GM12878 (cell line): ENCODE measurements around the gene PMS1. TPM values are rescaled to one million over a fixed set of nuclear protein-coding genes. Genes with fewer than 3 reads are reported as not detected.

Experiments
- CEBPB ChIP-seq, 2 experiments: fragments of 150-350 bp in 1 of 2; IDR thresholded peaks; 2 replicates each; pipeline ENCODE4 v1.6.1; 2012 to 2014; ENCODE audit warnings: low read depth in 2 of 2, low read length in 2 of 2, borderline replicate concordance in 1 of 2, inconsistent platforms in 1 of 2
- GATAD2B ChIP-seq: fragments of 450-650 bp; conservative IDR thresholded peaks from 2 replicates; pipeline ENCODE4 v1.6.1; 2017; ENCODE audit warnings: low read depth, mild to moderate bottlenecking, moderate library complexity
- MTA2 ChIP-seq: fragments of 450-650 bp; IDR thresholded peaks from 2 replicates; pipeline ENCODE4 v1.6.1; 2016; ENCODE audit warnings: low read depth, mild to moderate bottlenecking, moderate library complexity
- NFIC ChIP-seq: IDR thresholded peaks from 2 replicates; pipeline ENCODE4 v1.6.1; 2012; ENCODE audit warnings: low read depth, mild to moderate bottlenecking, inconsistent platforms, low read length, moderate library complexity
- NFYB ChIP-seq: IDR thresholded peaks from 2 replicates; pipeline ENCODE4 v1.6.1; 2011; ENCODE audit warnings: low read depth, mild to moderate bottlenecking, low read length, improper control_type of control experiment, moderate library complexity; ENCODE audit not compliant: insufficient read depth
- NR2C1 ChIP-seq: fragments of 450-650 bp; IDR thresholded peaks from 2 replicates; pipeline ENCODE4 v1.6.1; 2017; ENCODE audit warnings: antibody characterized with exemption, mild to moderate bottlenecking, moderate library complexity
- PAX8 ChIP-seq: fragments of 450-650 bp; IDR thresholded peaks from 2 replicates; pipeline ENCODE4 v1.6.1; 2017; ENCODE audit warnings: mild to moderate bottlenecking, moderate library complexity
- SMARCA5 ChIP-seq: fragments of 450-650 bp; IDR thresholded peaks from 2 replicates; pipeline ENCODE4 v1.6.1; 2017; ENCODE audit warnings: mild to moderate bottlenecking
- STAT1 ChIP-seq: fragments of 450-650 bp; conservative IDR thresholded peaks from 2 replicates; pipeline ENCODE4 v1.6.1; 2014; ENCODE audit warnings: antibody characterized with exemption, mild to moderate bottlenecking
- STAT3 ChIP-seq: IDR thresholded peaks from 2 replicates; pipeline ENCODE4 v1.6.1; 2011; ENCODE audit warnings: low read depth, low read length, improper control_type of control experiment
- polyA plus RNA-seq, 11 experiments: library from polyadenylated mRNA; depleted of rRNA in 4 of 11; unstranded in 6 of 11; stranded (reverse) in 5 of 11; fragments of >200 nt; fragmentation: Nextera tagmentation in 4 of 11; fragmentation: Illumina TruSeq in 1 of 11; extraction: Ambion mirVana in 4 of 11; extraction: Trizol in 1 of 11; gene quantifications; 1 replicate in 1 of 11; 2 replicates in 10 of 11; pipeline versions ENCODE4 v1.2.1 to v1.2.3, GENCODE V29; 2011 to 2016; ENCODE audit warnings: inconsistent platforms in 2 of 11, missing spikeins in 2 of 11, low read depth in 1 of 11
- total RNA-seq, 4 experiments: library from RNA; depleted of rRNA in 3 of 4; stranded (reverse); fragments of >200 nt in 3 of 4; fragmentation: Illumina TruSeq in 1 of 4; extraction: Trizol in 1 of 4; gene quantifications; 2 replicates each; pipeline versions ENCODE4 v1.2.1 to v1.2.3, GENCODE V29; 2013 to 2021
- TF ChIP-seq, protein P1 (sequence below): IDR thresholded peaks from 2 replicates; pipeline ENCODE4 v1.6.1; 2011; ENCODE audit warnings: mild to moderate bottlenecking, low read depth, low read length, moderate library complexity; ENCODE audit not compliant: insufficient replicate concordance
- TF ChIP-seq, protein P2 (sequence below): fragments of 450-650 bp; formaldehyde crosslinking; IDR thresholded peaks from 2 replicates; pipeline ENCODE4 v1.5.0; 2022; ENCODE audit warnings: mild to moderate bottlenecking, missing genetic modification characterization
- TF ChIP-seq, protein P3 (sequence below): fragments of 450-650 bp; IDR thresholded peaks from 2 replicates; pipeline ENCODE4 v1.6.1; 2016; ENCODE audit warnings: mild to moderate bottlenecking
- TF ChIP-seq, protein P4 (sequence below): IDR thresholded peaks from 2 replicates; pipeline ENCODE4 v1.6.1; 2012; ENCODE audit warnings: low read depth, low read length, improper control_type of control experiment

The PMS1 gene
- total and polyA plus RNA-seq, 10 of the 15 experiments (the other 5 are each of a cell fraction or from before 2014, with no cell fraction given), result 18.7 to 50.6 (median 29.5) TPM

DNA sequence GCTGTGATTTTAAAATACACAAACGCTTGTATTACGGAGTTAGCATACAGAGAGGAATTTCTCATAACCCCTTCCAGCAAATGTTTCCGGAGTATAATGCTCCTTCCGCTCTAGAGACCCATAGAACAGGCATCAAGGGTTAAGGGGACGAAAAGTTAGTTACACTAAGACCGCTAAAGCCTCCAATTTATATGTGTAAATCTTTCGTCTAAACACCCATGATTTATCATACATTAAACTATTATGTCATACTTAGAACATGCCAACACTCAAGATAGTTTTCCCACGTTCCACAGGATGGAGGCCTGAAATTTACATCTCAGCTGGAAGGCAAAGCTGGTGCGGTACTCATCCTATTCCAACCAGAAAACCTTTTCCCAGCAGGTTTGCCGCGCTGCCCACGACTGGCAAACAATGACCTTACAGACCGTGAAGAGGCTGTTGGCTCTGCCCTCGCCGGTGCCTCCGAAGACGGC, 761 bp upstream of the PMS1 start (continued):
- TF ChIP-seq NFYB, result no peak
- no peak for TF ChIP-seq CEBPB (IDR thresholded peaks at IDR 0.05; ENCODE audit: borderline replicate concordance in 1 of 2, low read depth in 2 of 2, low read length in 2 of 2)
- TF ChIP-seq MTA2, result 0 out of 2 replicates have a peak, but pooled peaks have one; percentile 20
- TF ChIP-seq, protein P1, sequence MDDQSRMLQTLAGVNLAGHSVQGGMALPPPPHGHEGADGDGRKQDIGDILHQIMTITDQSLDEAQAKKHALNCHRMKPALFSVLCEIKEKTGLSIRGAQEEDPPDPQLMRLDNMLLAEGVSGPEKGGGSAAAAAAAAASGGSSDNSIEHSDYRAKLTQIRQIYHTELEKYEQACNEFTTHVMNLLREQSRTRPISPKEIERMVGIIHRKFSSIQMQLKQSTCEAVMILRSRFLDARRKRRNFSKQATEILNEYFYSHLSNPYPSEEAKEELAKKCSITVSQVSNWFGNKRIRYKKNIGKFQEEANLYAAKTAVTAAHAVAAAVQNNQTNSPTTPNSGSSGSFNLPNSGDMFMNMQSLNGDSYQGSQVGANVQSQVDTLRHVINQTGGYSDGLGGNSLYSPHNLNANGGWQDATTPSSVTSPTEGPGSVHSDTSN, result no peak
- no peak for TF ChIP-seq PAX8
- TF ChIP-seq, protein P2, sequence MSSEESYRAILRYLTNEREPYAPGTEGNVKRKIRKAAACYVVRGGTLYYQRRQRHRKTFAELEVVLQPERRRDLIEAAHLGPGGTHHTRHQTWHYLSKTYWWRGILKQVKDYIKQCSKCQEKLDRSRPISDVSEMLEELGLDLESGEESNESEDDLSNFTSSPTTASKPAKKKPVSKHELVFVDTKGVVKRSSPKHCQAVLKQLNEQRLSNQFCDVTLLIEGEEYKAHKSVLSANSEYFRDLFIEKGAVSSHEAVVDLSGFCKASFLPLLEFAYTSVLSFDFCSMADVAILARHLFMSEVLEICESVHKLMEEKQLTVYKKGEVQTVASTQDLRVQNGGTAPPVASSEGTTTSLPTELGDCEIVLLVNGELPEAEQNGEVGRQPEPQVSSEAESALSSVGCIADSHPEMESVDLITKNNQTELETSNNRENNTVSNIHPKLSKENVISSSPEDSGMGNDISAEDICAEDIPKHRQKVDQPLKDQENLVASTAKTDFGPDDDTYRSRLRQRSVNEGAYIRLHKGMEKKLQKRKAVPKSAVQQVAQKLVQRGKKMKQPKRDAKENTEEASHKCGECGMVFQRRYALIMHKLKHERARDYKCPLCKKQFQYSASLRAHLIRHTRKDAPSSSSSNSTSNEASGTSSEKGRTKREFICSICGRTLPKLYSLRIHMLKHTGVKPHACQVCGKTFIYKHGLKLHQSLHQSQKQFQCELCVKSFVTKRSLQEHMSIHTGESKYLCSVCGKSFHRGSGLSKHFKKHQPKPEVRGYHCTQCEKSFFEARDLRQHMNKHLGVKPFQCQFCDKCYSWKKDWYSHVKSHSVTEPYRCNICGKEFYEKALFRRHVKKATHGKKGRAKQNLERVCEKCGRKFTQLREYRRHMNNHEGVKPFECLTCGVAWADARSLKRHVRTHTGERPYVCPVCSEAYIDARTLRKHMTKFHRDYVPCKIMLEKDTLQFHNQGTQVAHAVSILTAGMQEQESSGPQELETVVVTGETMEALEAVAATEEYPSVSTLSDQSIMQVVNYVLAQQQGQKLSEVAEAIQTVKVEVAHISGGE, result peak; percentile 22; the same call in 1 of the 2 replicates
- TF ChIP-seq, protein P3, sequence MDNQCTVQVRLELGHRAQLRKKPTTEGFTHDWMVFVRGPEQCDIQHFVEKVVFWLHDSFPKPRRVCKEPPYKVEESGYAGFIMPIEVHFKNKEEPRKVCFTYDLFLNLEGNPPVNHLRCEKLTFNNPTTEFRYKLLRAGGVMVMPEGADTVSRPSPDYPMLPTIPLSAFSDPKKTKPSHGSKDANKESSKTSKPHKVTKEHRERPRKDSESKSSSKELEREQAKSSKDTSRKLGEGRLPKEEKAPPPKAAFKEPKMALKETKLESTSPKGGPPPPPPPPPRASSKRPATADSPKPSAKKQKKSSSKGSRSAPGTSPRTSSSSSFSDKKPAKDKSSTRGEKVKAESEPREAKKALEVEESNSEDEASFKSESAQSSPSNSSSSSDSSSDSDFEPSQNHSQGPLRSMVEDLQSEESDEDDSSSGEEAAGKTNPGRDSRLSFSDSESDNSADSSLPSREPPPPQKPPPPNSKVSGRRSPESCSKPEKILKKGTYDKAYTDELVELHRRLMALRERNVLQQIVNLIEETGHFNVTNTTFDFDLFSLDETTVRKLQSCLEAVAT, result peak; percentile 64; the same call in 1 of the 2 replicates
- TF ChIP-seq, protein P4, sequence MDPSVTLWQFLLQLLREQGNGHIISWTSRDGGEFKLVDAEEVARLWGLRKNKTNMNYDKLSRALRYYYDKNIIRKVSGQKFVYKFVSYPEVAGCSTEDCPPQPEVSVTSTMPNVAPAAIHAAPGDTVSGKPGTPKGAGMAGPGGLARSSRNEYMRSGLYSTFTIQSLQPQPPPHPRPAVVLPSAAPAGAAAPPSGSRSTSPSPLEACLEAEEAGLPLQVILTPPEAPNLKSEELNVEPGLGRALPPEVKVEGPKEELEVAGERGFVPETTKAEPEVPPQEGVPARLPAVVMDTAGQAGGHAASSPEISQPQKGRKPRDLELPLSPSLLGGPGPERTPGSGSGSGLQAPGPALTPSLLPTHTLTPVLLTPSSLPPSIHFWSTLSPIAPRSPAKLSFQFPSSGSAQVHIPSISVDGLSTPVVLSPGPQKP, result no peak
- no peak for TF ChIP-seq GATAD2B
- no peak for TF ChIP-seq NFIC
- no peak for TF ChIP-seq STAT3
- TF ChIP-seq NR2C1, result peak; percentile 92
- no peak for TF ChIP-seq STAT1
- no peak for TF ChIP-seq SMARCA5
